Ascending aorta (tissue), 2 donors: ENCODE data around the gene POGK. TPM values are rescaled to one million over a fixed set of nuclear protein-coding genes. Genes with fewer than 3 reads are reported as not detected.

Source experiments
- DNase-seq, 2 donors: peaks; one replicate each; pipeline ENCODE4 v3.0.0-alpha.2; 2019; ENCODE audit warnings: low spot score in 2 of 2
- H3K27ac ChIP-seq, 2 donors: fragments of 200-600 bp; sonication (generic); one replicate each; pipeline ENCODE4 v1.5.1; 2016 to 2017; ENCODE audit warnings: mild to moderate bottlenecking in 1 of 2
- H3K27me3 ChIP-seq: fragments of 200-600 bp; sonication (generic); one replicate; pipeline ENCODE4 v1.5.1; 2017
- H3K36me3 ChIP-seq, 2 donors: fragments of 200-600 bp; sonication (generic); one replicate each; pipeline ENCODE4 v1.5.1; 2016
- H3K4me1 ChIP-seq, 2 donors: fragments of 200-600 bp; sonication (generic); one replicate each; pipeline ENCODE4 v1.5.1; 2016 to 2017; ENCODE audit warnings: mild to moderate bottlenecking in 1 of 2
- H3K4me3 ChIP-seq, 2 donors: fragments of 200-600 bp; sonication (generic); one replicate each; pipeline ENCODE4 v1.5.1; 2016 to 2017; ENCODE audit warnings: mild to moderate bottlenecking in 1 of 2
- H3K9me3 ChIP-seq, 2 donors: fragments of 200-600 bp; sonication (generic); one replicate each; pipeline ENCODE4 v1.5.1; 2016
- CTCF ChIP-seq, 3 experiments: fragments of 200-600 bp in 2 of 3; fragments of 450-650 bp in 1 of 3; sonication (generic) in 2 of 3; IDR thresholded peaks; one replicate each; pipeline ENCODE4 v1.5.1; 2016 to 2019; ENCODE audit warnings: antibody characterized with exemption in 3 of 3, mild to moderate bottlenecking in 1 of 3, moderate library complexity in 1 of 3
- intact Hi-C: fragments of 100-400 bp; cut with DNase I; formaldehyde crosslinking; loops from one replicate; pipeline ENCODE4 v1.15.1; 2023
- total RNA-seq: library from RNA; depleted of rRNA; stranded (reverse); fragments of >200 nt; gene quantifications from one replicate; pipeline ENCODE4 v1.1.0, GENCODE V29; 2016

Gene POGK
- total RNA-seq, 1 donor from 2014 or later, result 10.2 TPM

DNA sequence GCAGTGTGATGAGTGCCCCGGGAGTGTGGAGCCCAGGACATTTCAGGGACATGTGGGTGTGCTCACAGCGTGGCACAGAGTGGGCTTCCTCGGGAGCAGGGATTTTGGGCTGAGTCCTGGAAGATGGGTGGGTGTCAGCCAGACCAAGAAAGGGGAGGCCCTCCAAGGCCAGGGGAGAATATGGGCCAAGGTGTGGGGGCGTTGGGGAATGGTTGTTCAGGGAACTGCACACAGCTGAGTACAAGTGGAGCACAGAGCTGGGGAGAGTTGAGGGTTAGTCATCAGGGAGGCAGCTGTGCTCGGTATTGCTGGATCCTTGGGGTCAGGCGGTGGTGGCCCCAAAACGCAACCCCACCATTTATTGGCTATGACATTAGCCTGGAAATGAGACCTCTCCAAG, 5.5 kb downstream of the POGK start:
- no peak for DNase-seq
- Histone ChIP-seq H3K27ac (peak overlapping the region; percentile 13 to 75), H3K36me3 (peaks cover 63 to 73% of the 10 kb centered on the region in 2 donors), H3K9me3 (no peaks in the 10 kb centered on the region), H3K4me1 (peaks cover 18 to 38% of the 10 kb centered on the region in 2 donors), H3K4me3 (peak overlapping the region in 1 of 2 donors; percentile 3), H3K27me3 (no peaks in the 10 kb centered on the region)
- intact Hi-C loops, result loop anchor here (10.0 kb wide), 1 partner anchor 610 kb away; no protein-coding TSS in a partner anchor
- TF ChIP-seq CTCF (IDR thresholded peaks at IDR 0.05), result no peak

DNA sequence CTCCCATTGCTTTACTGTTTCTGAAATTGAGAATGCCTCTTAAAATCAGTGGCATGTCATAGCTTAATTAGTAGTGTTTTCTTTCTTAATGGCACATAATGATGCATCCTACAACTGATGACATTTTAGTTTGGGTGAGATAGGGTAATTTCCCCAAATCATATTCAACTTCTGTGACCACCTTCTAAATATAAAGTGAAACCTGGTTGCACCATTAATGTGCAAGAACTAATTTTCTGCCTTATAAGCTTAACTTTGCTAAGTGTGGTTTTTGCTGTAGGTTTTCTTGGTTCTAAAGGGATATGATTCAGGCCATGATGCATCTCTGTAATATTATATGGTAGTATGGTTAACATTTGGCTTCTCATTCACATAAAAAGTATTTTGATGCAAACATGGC, 8.9 kb downstream of the POGK start:
- Histone ChIP-seq H3K36me3 (peaks cover 62 to 81% of the 10 kb centered on the region in 2 donors), H3K4me1 (peaks cover 7 to 9% of the 10 kb centered on the region in 2 donors), H3K27me3 (no peaks in the 10 kb centered on the region), H3K9me3 (no peaks in the 10 kb centered on the region), H3K4me3 (no peak overlapping the region), H3K27ac (no peak overlapping the region)
- no peak for TF ChIP-seq CTCF (IDR thresholded peaks at IDR 0.05)
- no peak for DNase-seq
- intact Hi-C loops, result loop anchor here (10.0 kb wide), 1 partner anchor 607 kb away; no protein-coding TSS in a partner anchor

GRCh38 chr1:166849135-166849534, 9.9 kb downstream of the POGK start:
- Histone ChIP-seq H3K9me3 (no peaks in the 10 kb centered on the region), H3K27me3 (no peaks in the 10 kb centered on the region), H3K36me3 (peaks cover 61 to 81% of the 10 kb centered on the region in 2 donors), H3K4me3 (no peak overlapping the region), H3K27ac (no peak overlapping the region), H3K4me1 (peaks cover 0 to 2% of the 10 kb centered on the region in 2 donors)
- TF ChIP-seq CTCF (IDR thresholded peaks at IDR 0.05), result no peak
- DNase-seq, result no peak
- intact Hi-C loops, result loop anchor here (10.0 kb wide), 1 partner anchor 606 kb away; no protein-coding TSS in a partner anchor

- Histone ChIP-seq H3K36me3 (peaks cover 39 to 82% of the 10 kb centered on the region in 2 donors), H3K4me3 (no peak overlapping the region), H3K4me1 (no peaks in the 10 kb centered on the region), H3K27ac (no peak overlapping the region), H3K9me3 (no peaks in the 10 kb centered on the region), H3K27me3 (no peaks in the 10 kb centered on the region)
- intact Hi-C loops, result no loop called here
- DNase-seq, result no peak
- no peak for TF ChIP-seq CTCF (IDR thresholded peaks at IDR 0.05)
These were observed 13.6 kb downstream of the POGK start for GRCh38 chr1:166852918-166853317.

GRCh38 chr1:166855558-166855957, 16.3 kb downstream of the POGK start:
- no peak for DNase-seq
- H3K4me3 ChIP-seq, result no peak overlapping the region
- no peaks in the 10 kb centered on the region for H3K4me1 ChIP-seq
- TF ChIP-seq CTCF (IDR thresholded peaks at IDR 0.05), result no peak
- no peaks in the 10 kb centered on the region for H3K27me3 ChIP-seq
- H3K9me3 ChIP-seq, result no peaks in the 10 kb centered on the region
- peaks cover 18 to 79% of the 10 kb centered on the region in 2 donors for H3K36me3 ChIP-seq
- H3K27ac ChIP-seq, result no peak overlapping the region
- intact Hi-C loops, result no loop called here

GRCh38 chr1:166857995-166858394, 18.7 kb downstream of the POGK start:
- Histone ChIP-seq H3K27ac (no peak overlapping the region), H3K36me3 (peaks cover 10 to 73% of the 10 kb centered on the region in 2 donors), H3K9me3 (no peaks in the 10 kb centered on the region), H3K4me3 (no peak overlapping the region), H3K27me3 (no peaks in the 10 kb centered on the region), H3K4me1 (no peaks in the 10 kb centered on the region)
- intact Hi-C loops, result no loop called here
- TF ChIP-seq CTCF (IDR thresholded peaks at IDR 0.05), result no peak
- no peak for DNase-seq
